ENCODE results near the gene FIGN. TPM values are rescaled to one million over a fixed set of nuclear protein-coding genes. Genes with fewer than 3 reads are reported as not detected.

FIGN gene
- total and polyA plus RNA-seq, 2 donors (not counting 3 experiments of a cell fraction or from before 2014, with no cell fraction given): 1.8 to 8.1 TPM

DNA sequence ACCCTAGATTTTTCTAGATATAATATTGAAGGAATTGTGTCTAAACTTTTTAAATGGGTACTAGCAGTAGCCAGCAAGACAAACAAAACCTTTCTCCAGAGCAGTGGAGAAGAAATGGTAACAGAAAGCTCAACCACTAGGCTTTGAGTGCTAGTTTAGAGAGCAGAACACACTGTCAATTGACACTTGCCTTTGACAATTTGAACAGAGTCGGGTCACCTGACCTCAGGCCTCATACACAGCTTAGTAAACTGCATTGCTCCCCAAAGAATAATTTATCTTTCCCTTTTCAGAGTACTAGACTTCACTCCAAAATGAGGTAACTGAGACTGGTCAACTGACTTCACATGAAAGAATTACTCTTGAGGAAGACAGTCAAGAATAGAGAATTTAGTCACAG lies 48.6 kb downstream of the FIGN start:
- no peak overlapping the region for H3K4me2 ChIP-seq (ENCODE audit: insufficient read depth, low read length)
- FAIRE-seq (no peak), DNase-seq (ENCODE audit: low read depth, low spot score) (no peak)
- no peak overlapping the region for H3K9ac ChIP-seq (replicated peaks; ENCODE audit: extremely low read depth, insufficient read depth, low read length)
- dilution Hi-C loops (cut with MboI; ENCODE audit: extremely low pct_ligation_motif_present, low sequenced_read_pairs): no loop called here
- H3K9me3 ChIP-seq (replicated peaks; ENCODE audit: control insufficient read depth, insufficient read depth, low read length): no peaks in the 10 kb centered on the region
- ChIA-PET CTCF (no interaction called here), POLR2A (no interaction called here)
- H3K9me1 ChIP-seq (replicated peaks; ENCODE audit: control insufficient read depth, extremely low read depth, insufficient read depth, low read length): no peaks in the 10 kb centered on the region
- H3K36me3 ChIP-seq (ENCODE audit: control insufficient read depth in 2 of 2, extremely low read depth in 1 of 2, insufficient read depth in 2 of 2, low read length in 2 of 2): no peaks in the 10 kb centered on the region
- H4K20me1 ChIP-seq (replicated peaks; ENCODE audit: control insufficient read depth, extremely low read depth, insufficient read depth, low read length): no peaks in the 10 kb centered on the region
- no peak overlapping the region for H3K27ac ChIP-seq (ENCODE audit: insufficient read depth, low read depth, low read length)
- no peaks in the 10 kb centered on the region for H3K27me3 ChIP-seq (ENCODE audit: control insufficient read depth in 2 of 2, insufficient read depth in 2 of 2, low read length in 2 of 2)
- H3K4me1 ChIP-seq (ENCODE audit: control insufficient read depth, extremely low read depth, insufficient read depth, low read length): peaks cover 11% of the 10 kb centered on the region
- H2AFZ ChIP-seq (ENCODE audit: low read depth, low read length): no peak overlapping the region
- H3K4me3 ChIP-seq (replicated peaks in 1 of 3; ENCODE audit: insufficient read depth in 1 of 3, low read depth in 1 of 3, low read length in 3 of 3): no peak overlapping the region
- no peaks in the 10 kb centered on the region for H3K79me2 ChIP-seq (ENCODE audit: control insufficient read depth, insufficient read depth, low read length)
- intact Hi-C loops (cut with micrococcal nuclease): no loop called here
- BruUV-seq (replicated peaks): no TSS peak
- TF ChIP-seq JUN (IDR thresholded peaks at IDR 0.05; ENCODE audit: borderline replicate concordance, insufficient read depth, insufficient read length, low read depth): no peak
- TF ChIP-seq FOS (IDR thresholded peaks at IDR 0.05; ENCODE audit: borderline replicate concordance, insufficient read depth, low read length): no peak
- TF ChIP-seq POLR2A (IDR thresholded peaks at IDR 0.05; ENCODE audit: low read depth, low read length): no peak
- TF ChIP-seq, protein P1, sequence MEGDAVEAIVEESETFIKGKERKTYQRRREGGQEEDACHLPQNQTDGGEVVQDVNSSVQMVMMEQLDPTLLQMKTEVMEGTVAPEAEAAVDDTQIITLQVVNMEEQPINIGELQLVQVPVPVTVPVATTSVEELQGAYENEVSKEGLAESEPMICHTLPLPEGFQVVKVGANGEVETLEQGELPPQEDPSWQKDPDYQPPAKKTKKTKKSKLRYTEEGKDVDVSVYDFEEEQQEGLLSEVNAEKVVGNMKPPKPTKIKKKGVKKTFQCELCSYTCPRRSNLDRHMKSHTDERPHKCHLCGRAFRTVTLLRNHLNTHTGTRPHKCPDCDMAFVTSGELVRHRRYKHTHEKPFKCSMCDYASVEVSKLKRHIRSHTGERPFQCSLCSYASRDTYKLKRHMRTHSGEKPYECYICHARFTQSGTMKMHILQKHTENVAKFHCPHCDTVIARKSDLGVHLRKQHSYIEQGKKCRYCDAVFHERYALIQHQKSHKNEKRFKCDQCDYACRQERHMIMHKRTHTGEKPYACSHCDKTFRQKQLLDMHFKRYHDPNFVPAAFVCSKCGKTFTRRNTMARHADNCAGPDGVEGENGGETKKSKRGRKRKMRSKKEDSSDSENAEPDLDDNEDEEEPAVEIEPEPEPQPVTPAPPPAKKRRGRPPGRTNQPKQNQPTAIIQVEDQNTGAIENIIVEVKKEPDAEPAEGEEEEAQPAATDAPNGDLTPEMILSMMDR (IDR thresholded peaks at IDR 0.05; ENCODE audit: extremely low read depth in 1 of 2, insufficient read depth in 1 of 2, low read depth in 1 of 2, low read length in 2 of 2): no peak
- TF ChIP-seq MYC (IDR thresholded peaks at IDR 0.05; ENCODE audit: low read depth, low read length): no peak
- TF ChIP-seq MAX (IDR thresholded peaks at IDR 0.05; ENCODE audit: insufficient read depth, insufficient read length): no peak
- no peak for TF ChIP-seq EZH2 (IDR thresholded peaks at IDR 0.05; ENCODE audit: borderline replicate concordance, low read depth, low read length, severe bottlenecking)
- no peak for TF ChIP-seq POLR2AphosphoS5 (IDR thresholded peaks at IDR 0.05; ENCODE audit: insufficient read depth, low read depth, low read length)
- TF ChIP-seq GATA2 (IDR thresholded peaks at IDR 0.05; ENCODE audit: insufficient read depth, insufficient read length, low read depth, low read length): no peak
